ENCODE results near the gene ZNF691.

DNA sequence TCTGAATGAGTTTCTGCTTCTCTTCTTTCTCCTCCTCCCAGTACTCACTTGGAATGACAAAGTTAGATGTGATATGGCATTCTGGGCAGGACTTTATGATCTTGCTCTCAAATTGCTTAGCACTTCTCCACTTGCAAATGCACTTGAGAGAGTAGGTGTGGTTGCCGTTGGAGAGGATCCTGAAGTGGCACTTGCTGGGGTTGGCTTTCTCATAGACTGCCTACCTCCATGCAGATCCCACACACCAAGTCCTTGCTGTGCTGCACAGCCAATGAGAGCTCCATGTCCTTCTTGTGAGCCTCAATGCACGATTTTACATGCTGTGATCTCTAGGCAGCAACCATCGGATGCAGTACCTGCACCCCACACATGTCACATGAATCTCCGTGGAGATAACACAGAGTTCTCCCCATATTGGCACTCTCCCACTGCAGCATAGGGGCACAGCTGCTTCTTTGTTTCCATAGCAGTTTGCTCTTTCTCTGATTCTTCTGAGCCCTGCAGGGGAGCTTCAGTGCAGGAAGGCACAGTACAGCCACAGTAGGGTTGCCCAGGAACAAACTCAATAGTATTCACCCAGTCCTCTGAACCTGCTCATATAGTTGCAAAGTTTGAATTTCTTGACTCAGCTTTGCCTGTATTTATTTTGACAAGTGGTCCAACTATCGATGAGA, 45.2 kb downstream of the ZNF691 start:
- TF ChIP-seq, protein P1, sequence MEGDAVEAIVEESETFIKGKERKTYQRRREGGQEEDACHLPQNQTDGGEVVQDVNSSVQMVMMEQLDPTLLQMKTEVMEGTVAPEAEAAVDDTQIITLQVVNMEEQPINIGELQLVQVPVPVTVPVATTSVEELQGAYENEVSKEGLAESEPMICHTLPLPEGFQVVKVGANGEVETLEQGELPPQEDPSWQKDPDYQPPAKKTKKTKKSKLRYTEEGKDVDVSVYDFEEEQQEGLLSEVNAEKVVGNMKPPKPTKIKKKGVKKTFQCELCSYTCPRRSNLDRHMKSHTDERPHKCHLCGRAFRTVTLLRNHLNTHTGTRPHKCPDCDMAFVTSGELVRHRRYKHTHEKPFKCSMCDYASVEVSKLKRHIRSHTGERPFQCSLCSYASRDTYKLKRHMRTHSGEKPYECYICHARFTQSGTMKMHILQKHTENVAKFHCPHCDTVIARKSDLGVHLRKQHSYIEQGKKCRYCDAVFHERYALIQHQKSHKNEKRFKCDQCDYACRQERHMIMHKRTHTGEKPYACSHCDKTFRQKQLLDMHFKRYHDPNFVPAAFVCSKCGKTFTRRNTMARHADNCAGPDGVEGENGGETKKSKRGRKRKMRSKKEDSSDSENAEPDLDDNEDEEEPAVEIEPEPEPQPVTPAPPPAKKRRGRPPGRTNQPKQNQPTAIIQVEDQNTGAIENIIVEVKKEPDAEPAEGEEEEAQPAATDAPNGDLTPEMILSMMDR (IDR thresholded peaks at IDR 0.05) = no peak
- TF ChIP-seq POLR2A (IDR thresholded peaks at IDR 0.05) (no peak), POLR2AphosphoS5 (IDR thresholded peaks at IDR 0.05) (no peak), EP300 (IDR thresholded peaks at IDR 0.05) (no peak)
